ENCODE measurements around the gene USP47. TPM values are rescaled to one million over a fixed set of nuclear protein-coding genes. Genes with fewer than 3 reads are reported as not detected.

The USP47 gene
- total and polyA plus RNA-seq, 2 experiments from 2014 or later, result 16.3 to 36.7 TPM

- TF ChIP-seq ZNF114 (CRISPR knock-in tag; IDR thresholded peaks at IDR 0.05) (no peak), EZH2phosphoT487 (IDR thresholded peaks at IDR 0.05; ENCODE audit: unreplicated experiment) (no peak), ZNF331 (CRISPR knock-in tag; IDR thresholded peaks at IDR 0.05; ENCODE audit: low read depth) (no peak)
Measured at GRCh38 chr11:11843642-11844041, 1.9 kb downstream of the USP47 start (continued).

GRCh38 chr11:11844272-11844671 lies 2.5 kb downstream of the USP47 start:
- peaks cover 36% of the 10 kb centered on the region for H3K4me1 ChIP-seq (ENCODE audit: insufficient read depth)
- TF ChIP-seq EZH2phosphoT487 (IDR thresholded peaks at IDR 0.05; ENCODE audit: unreplicated experiment), result no peak
- no peak for TF ChIP-seq JUNB (IDR thresholded peaks at IDR 0.05; ENCODE audit: unreplicated experiment)
- TF ChIP-seq NANOG (IDR thresholded peaks at IDR 0.05; ENCODE audit: borderline replicate concordance), result no peak
- no peak for TF ChIP-seq STAT1 (IDR thresholded peaks at IDR 0.05; ENCODE audit: unreplicated experiment)
- TF ChIP-seq CREB1 (CRISPR knock-in tag; IDR thresholded peaks at IDR 0.05; ENCODE audit: low read depth), result no peak
- no peak for TF ChIP-seq ZNF114 (CRISPR knock-in tag; IDR thresholded peaks at IDR 0.05)
- no peak for TF ChIP-seq REST (IDR thresholded peaks at IDR 0.05; ENCODE audit: unreplicated experiment)
- TF ChIP-seq EZH2 (IDR thresholded peaks at IDR 0.05; ENCODE audit: low read depth, unreplicated experiment), result no peak
- TF ChIP-seq ZNF462 (CRISPR knock-in tag; IDR thresholded peaks at IDR 0.05), result no peak
- no peak for TF ChIP-seq ZNF331 (CRISPR knock-in tag; IDR thresholded peaks at IDR 0.05; ENCODE audit: low read depth)
- no peak for TF ChIP-seq CTCF (conservative IDR thresholded peaks at IDR 0.05; ENCODE audit: low read depth in 2 of 2)
- no peak for TF ChIP-seq ETS1 (IDR thresholded peaks at IDR 0.05)
- TF ChIP-seq POLR2AphosphoS5 (IDR thresholded peaks at IDR 0.05; ENCODE audit: low read depth), result no peak
- no peak overlapping the region for H2AFZ ChIP-seq
- no peaks in the 10 kb centered on the region for H3K9me2 ChIP-seq (ENCODE audit: insufficient read depth)
- H3K9me3 Mint-ChIP-seq, result no peaks in the 10 kb centered on the region
- no peak overlapping the region for H3K27ac Mint-ChIP-seq
- peak overlapping the region; percentile 86 for H3K4me2 ChIP-seq
- H3K27me3 ChIP-seq (ENCODE audit: insufficient read depth), result no peaks in the 10 kb centered on the region
- H3K27ac ChIP-seq (ENCODE audit: low read depth), result no peak overlapping the region
- H3K79me2 ChIP-seq (replicated peaks; ENCODE audit: insufficient read depth), result peaks cover 67% of the 10 kb centered on the region
- H3K36me3 Mint-ChIP-seq (ENCODE audit: low read depth), result no peaks in the 10 kb centered on the region
- peaks cover 5% of the 10 kb centered on the region for H3K27me3 Mint-ChIP-seq (ENCODE audit: insufficient read depth, low read depth, poor library complexity)
- no peak for DNase-seq (ENCODE audit: low spot score)
- peaks cover 33% of the 10 kb centered on the region for H3K4me1 Mint-ChIP-seq
- ATAC-seq, result no peak
- no peaks in the 10 kb centered on the region for H3F3A ChIP-seq (replicated peaks; ENCODE audit: low read depth)
- no peak overlapping the region for H3K4me3 Mint-ChIP-seq
- no peaks in the 10 kb centered on the region for H3K36me3 ChIP-seq (ENCODE audit: insufficient read depth)
- H4K20me1 ChIP-seq (replicated peaks; ENCODE audit: insufficient read depth), result peaks cover 27% of the 10 kb centered on the region
- H3K4me3 ChIP-seq, result 0 out of 2 replicates have a peak overlapping the region, but pooled peaks have one; percentile 2
